Left kidney (tissue), 2 donors: ENCODE data around the gene ADSS1. TPM values are rescaled to one million over a fixed set of nuclear protein-coding genes. Genes with fewer than 3 reads are reported as not detected.
A peak's percentile ranks its signal among the peaks of the same experiment; 100 is the strongest.

Source experiments
- DNase-seq: peaks from one replicate; pipeline ENCODE4 v3.0.0-alpha.2; 2013
- polyA plus RNA-seq: library from polyadenylated mRNA; unstranded; fragments of 120-200 nt; gene quantifications from one replicate; pipeline ENCODE4 v1.2.1, GENCODE V29; 2013; ENCODE audit not compliant: insufficient read length

ADSS1 gene
- polyA plus RNA-seq, 1 donor, result 16.0 TPM

GRCh38 chr14:104686624-104687517 lies 37.2 kb upstream of the ADSS1 start:
- no peak for DNase-seq

DNA sequence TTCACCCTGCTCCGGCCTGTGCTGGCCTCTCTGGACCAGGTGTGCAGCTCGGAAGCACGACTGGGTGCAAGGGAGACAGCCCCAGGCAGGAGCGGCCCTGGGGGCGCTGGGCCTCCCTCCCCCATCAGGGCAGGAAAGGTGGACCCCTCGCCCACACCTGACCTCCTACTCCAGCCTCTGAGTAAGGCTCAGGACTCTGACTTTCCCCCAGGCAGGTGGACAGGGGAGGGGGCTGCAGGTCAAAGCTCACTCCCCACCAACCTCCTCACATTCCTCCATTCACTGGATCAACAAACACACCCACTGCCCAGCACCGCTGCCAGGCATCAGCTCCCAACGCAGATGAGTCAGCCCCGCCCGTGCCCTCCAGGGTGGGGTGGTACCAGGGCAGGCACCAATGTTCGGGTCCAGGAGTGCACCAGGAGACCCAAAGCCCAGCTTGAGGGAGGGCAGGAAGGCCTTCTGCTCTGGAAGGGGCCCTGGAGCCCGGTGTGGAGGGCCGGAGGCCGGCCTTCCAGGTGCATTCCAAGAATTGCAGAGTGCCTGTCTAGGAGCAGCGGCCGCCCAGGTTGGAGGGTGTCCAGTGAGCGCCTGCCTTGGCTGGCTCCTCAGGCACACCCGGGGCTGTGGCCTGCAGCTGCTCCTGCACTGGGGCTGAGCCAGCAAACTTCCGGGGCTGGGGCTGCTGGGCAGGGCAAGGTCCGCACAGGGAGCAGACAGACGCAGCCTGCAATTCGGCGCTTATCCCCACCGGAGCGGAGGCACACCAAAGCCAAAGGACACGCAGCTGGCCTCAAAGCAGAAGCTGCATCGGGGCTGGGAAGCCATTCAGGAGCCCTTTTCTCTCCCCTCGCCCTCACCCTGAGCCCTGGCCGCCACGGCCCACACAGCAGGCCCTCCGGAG lies 36.2 kb upstream of the ADSS1 start:
- DNase-seq, result no peak

DNA sequence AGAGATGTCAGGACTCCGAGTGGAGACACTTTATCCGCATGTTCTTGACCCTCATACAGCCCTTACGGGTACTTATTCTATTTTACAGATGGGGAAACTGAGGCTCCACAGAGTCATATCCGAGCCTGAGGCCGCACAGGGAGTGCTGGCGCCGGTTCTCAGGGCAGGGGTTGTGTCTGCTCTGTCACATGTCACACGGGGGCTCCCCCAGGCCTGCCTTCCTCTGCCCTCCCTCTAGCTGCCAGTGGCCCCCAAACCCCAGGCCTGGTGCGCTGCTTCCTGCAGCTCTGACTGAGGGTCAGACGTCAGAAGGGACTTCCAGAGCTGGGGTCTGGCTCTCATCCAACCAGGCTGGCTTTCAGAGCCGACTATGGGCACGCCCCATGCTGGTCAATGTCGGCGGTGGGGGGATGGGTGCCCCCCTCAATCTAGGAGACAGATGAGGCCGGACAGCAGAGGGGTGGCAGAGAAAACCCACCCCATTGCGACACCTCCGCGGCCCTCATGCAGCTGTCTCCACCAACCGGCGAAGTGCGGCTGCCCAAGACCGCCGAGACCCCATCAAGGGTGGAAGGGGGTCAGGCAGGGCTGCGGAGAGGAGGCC lies 35.4 kb upstream of the ADSS1 start:
- DNase-seq, result no peak

DNA sequence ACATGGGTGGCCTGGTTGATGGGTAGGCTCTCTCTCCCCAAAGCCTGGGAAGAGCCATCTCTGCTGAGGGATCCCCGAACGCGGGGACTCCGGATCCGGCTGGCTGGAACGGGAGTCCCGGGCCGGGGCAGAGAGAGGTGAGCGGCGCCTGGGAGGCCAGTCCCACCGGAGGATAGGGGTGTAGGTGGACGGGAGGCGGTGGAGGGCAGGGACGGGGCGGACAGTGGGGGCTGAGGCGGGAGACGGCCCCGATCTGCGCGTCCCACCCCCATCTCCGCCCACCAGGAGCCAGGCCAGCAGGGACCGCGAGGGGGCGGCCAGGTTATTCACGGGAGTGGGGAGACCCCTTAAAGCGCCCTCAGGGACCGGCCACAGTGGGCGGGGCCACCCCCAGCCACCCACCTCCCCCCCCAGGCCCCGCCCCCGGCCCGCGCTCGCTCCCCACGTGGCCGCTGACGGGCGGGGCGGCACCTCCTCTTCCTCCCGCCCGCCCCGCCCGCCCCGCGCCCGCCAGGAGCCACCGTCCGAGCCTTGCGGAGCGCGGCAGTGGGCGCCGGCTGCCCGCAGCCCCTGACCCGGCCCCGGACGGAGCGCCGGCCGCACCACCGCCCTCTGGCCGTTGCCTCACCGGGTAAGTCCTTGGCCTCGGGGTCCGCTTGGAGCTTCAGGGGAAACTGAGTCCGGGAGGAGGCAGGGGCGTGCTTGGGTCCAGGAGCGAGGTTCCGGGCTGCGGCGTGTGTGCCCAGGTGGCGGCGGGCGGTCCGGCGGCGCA lies 34.7 kb upstream of the ADSS1 start, which contains the start of gene INF2:
TSS of gene INF2 (plus strand) at position 510 of the 772 bp plus-strand sequence. CDS start 11,748 bp downstream, outside the sequence.
- peak; percentile 49 for DNase-seq

GRCh38 chr14:104689881-104690711 lies 33.9 kb upstream of the ADSS1 start:
- DNase-seq, result no peak

DNA sequence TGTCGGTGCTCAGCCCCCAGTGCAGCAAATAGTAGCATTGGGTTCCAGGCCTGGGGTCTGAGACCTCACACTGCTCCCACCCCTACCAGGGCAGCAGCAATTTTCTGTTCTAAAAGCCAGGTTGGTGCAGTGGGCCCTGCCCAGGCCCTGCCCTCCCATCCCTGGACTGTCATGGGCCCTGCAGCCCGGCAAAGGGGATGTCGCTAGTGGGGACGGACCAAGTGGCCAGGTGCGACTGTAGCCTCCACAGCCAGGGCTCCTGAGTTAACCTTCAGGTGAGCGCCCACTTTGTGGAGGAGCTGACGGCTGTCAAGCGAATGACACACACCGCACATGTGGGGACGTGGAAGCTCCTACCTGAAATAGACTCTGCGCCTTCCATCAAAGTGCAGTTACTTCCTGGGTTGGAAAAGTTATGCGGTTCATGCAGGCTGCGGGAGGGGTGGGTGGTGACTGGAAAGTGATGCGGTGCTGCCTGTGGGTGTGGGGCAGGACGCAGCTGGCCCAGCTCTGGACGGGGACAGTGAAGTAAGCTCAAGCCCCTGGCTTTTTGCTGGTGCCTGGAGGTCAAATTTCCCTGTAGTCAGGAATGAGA lies 33.1 kb upstream of the ADSS1 start:
- DNase-seq, result no peak

DNA sequence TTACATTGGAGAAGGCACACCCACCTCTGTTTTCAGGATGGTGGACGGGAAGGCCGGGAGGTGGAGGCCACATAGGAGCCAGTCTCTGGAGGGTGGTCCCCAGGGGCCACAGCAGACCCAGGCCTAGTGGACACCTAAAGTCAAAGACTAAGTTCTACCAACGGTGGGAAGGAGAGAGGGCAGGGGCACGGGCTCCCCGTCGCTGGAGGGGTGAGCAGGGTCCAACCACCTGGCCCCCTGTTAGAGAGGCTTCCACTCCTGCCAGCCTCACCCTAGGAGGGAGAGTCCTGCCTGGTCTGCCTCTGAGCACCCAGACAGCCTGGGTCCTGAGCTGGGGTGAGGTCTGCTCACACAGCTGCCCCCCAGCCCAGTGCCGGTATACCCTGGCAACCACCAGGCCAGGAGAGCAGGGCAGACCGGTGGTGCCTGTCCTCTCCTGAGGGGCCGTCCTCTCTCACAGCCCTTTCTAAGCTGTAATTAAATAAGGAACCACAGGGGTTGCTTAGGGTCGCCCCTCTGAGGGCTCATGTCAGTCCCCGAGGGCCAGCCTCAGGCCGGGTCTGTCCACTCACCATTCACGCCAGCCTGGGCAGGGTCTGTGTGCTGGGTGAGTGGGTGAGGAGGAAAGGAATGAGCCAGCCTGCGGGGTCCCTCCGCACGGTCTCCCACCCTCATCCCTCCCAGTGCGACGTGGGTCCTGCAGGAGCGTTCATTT lies 32.3 kb upstream of the ADSS1 start:
- DNase-seq, result no peak

GRCh38 chr14:104692261-104692938 lies 31.6 kb upstream of the ADSS1 start:
- no peak for DNase-seq

- no peak for DNase-seq
These were observed 31.1 kb upstream of the ADSS1 start for GRCh38 chr14:104692939-104693315.

DNA sequence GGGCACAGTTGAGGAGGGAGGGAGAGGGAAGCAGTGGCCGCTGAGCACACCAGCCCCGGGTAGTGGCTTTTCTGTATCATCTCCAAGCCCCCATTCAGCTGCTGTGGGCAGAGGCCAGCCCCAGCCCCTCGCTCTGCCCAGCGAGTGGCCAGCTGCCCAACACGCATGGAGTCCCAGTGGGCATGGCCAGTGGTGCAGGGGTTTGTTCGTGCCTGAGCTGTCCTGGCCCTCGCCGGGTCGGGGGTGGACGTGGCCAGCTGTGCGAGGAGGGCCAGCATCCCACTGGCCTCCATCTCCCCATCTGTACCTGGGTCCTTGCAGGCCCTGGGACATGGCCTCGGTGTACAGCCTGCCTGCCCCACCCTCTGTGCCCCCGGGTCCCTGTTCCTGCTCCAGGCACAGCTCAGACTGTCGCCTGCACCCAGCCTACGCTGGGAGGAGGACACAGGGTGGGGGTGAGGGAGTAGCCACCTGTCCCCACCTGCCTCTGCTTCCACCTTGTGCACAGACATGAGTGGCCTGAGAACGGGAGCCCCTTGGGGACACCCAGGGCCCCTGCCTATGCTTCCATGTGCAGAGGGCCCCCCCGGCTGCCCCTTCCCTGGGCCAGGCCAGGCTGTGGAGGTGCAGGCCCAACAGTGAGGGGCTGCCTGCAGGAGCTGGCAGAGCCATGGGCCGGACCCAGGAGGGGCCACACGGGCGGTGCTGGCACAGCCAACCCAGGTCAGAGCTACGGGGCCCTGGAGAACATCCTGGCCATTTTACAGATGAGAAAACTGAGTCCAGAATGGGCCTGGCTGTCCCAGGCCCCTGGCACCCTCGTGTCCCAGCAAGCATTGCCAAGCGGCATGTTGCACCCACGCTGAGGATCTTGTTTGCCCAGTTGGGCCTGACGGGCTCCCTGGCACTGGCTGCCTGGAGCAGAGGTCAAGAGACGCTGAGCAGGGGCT lies 30.3 kb upstream of the ADSS1 start:
- no peak for DNase-seq

GRCh38 chr14:104694475-104694950 lies 29.5 kb upstream of the ADSS1 start:
- no peak for DNase-seq

- DNase-seq, result no peak
These were observed 28.9 kb upstream of the ADSS1 start for GRCh38 chr14:104694991-104695659.

- DNase-seq, result no peak
These were observed 28.4 kb upstream of the ADSS1 start for GRCh38 chr14:104695660-104696000.

DNA sequence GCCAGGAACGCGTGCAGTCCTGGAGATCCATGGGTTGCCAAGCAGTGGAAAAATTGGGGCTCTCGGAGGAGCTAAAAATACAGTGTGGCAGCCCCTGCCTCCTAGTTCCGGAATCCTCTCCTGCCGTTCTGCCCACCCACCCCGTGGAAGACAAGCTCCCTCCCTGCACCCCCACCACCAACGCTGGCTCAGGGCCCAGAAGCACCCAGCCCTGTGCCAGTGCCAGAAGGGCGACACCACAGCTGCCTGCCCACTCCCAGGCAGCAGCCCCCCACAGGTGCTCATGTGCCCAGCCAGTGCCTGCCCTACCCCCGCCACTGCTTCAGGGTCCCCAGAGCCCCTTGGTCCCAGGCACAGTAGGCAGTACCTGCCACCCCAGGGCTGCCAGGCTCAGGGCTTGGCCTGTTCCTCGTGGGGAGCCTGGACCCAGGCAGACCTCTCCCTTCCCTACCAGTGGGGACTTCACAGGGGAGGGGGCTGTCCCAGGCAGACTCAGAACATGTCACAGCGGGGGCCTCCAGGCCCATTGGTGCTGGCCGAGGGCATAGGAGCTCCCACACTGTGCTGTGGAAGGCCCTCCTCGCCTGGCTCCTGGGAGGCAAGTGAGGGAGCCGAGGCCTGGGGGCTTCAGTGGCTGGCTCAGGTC lies 27.2 kb upstream of the ADSS1 start:
- no peak for DNase-seq

- no peak for DNase-seq
These were observed 26.7 kb upstream of the ADSS1 start for GRCh38 chr14:104697317-104697703.

GRCh38 chr14:104697892-104698583 lies 26.0 kb upstream of the ADSS1 start:
- no peak for DNase-seq
